Fibroblast of lung (primary cell): Measurements from ENCODE around the gene STAT3.

Source experiments
- CTCF ChIP-seq, 2 donors: IDR thresholded peaks in 1 of 2; conservative IDR thresholded peaks in 1 of 2; 1 replicate in 1 of 2; 2 replicates in 1 of 2; pipeline ENCODE4 v1.5.1; 2011 to 2012; ENCODE audit warnings: low read length in 2 of 2, control low read depth in 1 of 2, inconsistent platforms in 1 of 2, low read depth in 1 of 2, mild to moderate bottlenecking in 1 of 2
- EZH2 ChIP-seq: IDR thresholded peaks from 2 replicates; pipeline ENCODE4 v1.5.1; 2012; ENCODE audit warnings: low read length, control low read depth, mild to moderate bottlenecking; ENCODE audit errors: missing control alignments

DNA sequence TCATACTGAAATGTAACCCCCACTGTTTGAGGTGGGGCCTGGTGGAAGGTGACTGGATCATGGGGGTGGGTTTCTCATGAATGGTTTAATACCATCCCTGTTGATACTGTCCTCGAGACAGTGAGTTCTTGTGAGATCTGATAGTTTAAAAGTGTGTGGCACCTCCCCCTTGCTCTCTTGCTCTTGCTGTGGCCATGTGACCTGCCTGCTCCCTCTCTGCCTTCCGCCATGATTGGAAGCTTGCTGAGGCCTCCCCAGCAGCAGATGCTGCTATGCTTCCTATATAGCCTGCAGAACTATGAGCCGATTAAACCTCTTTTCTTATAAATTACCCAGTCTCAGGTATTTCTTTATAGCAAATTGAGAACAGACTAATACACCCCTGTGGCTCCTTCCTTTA lies 40.6 kb downstream of the STAT3 start:
- no peak for TF ChIP-seq CTCF (conservative IDR thresholded peaks at IDR 0.05 in 1 of 2, IDR thresholded peaks at IDR 0.05 in 1 of 2; ENCODE audit: low read depth in 1 of 2, low read length in 2 of 2)
- no peak for TF ChIP-seq EZH2
